Stimulated activated CD4-positive, alpha-beta T cell treated with anti-CD3 and anti-CD28 coated beads, Interleukin-2, amount 100 ng/mL, for 48 hours (primary cell): ENCODE data around the gene RAB6A.
"Not testable (repeated sequence)": the region's sequence is repeated elsewhere in the genome, so short reads cannot be mapped to it uniquely, and the experiment has no call there.

ENCODE experiments used
- DNase-seq, 2 donors: peaks; one replicate each; pipeline ENCODE4 v3.0.0-alpha.2; 2020

The RAB6A gene

GRCh38 chr11:73761403-73761945 lies 600 bp upstream of the RAB6A start:
- no peak for DNase-seq

GRCh38 chr11:73760135-73760678 lies 667 bp downstream of the RAB6A start:
- no peak for DNase-seq

- no peak for DNase-seq
These were observed 1.2 kb downstream of the RAB6A start for GRCh38 chr11:73759610-73760134.

GRCh38 chr11:73758451-73758850 lies 2.4 kb downstream of the RAB6A start:
- no peak for DNase-seq

- DNase-seq = no peak
These were observed 3.3 kb downstream of the RAB6A start for GRCh38 chr11:73757598-73757997.

GRCh38 chr11:73755670-73756069 lies 5.2 kb downstream of the RAB6A start:
- DNase-seq = no peak

GRCh38 chr11:73753938-73754337 lies 6.9 kb downstream of the RAB6A start:
- no peak for DNase-seq

- no peak for DNase-seq
These were observed 8.0 kb downstream of the RAB6A start for GRCh38 chr11:73752903-73753302.

GRCh38 chr11:73752216-73752867 lies 8.5 kb downstream of the RAB6A start:
- no peak for DNase-seq

- DNase-seq = not testable (repeated sequence)
These were observed 10.0 kb downstream of the RAB6A start for GRCh38 chr11:73750862-73751261.

GRCh38 chr11:73750228-73750627 lies 10.6 kb downstream of the RAB6A start:
- DNase-seq = no peak

GRCh38 chr11:73749118-73749517 lies 11.8 kb downstream of the RAB6A start:
- DNase-seq = no peak

- DNase-seq = no peak
These were observed 12.6 kb downstream of the RAB6A start for GRCh38 chr11:73748300-73748699.

GRCh38 chr11:73747762-73748161 lies 13.1 kb downstream of the RAB6A start:
- DNase-seq = no peak

GRCh38 chr11:73746701-73747100 lies 14.2 kb downstream of the RAB6A start:
- DNase-seq = no peak

GRCh38 chr11:73743045-73743444 lies 17.8 kb downstream of the RAB6A start:
- DNase-seq = no peak

GRCh38 chr11:73735959-73736358 lies 24.9 kb downstream of the RAB6A start:
- DNase-seq = not testable (repeated sequence)

- DNase-seq = no peak
These were observed 25.9 kb downstream of the RAB6A start for GRCh38 chr11:73734993-73735392.

GRCh38 chr11:73734011-73734410 lies 26.9 kb downstream of the RAB6A start:
- DNase-seq = not testable (repeated sequence)

GRCh38 chr11:73732936-73733335 lies 27.9 kb downstream of the RAB6A start:
- not testable (repeated sequence) for DNase-seq

GRCh38 chr11:73729594-73730206 lies 31.2 kb downstream of the RAB6A start:
- DNase-seq = no peak

GRCh38 chr11:73728000-73728399 lies 32.9 kb downstream of the RAB6A start:
- DNase-seq = no peak

GRCh38 chr11:73726825-73727224 lies 34.0 kb downstream of the RAB6A start:
- DNase-seq = no peak

- no peak for DNase-seq
These were observed 43.7 kb downstream of the RAB6A start for GRCh38 chr11:73717136-73717535.
